Chondrocyte (in vitro differentiated cells): ENCODE data around the gene OTUD5. TPM values are rescaled to one million over a fixed set of nuclear protein-coding genes. Genes with fewer than 3 reads are reported as not detected.

ENCODE experiments used
- DNase-seq: peaks from one replicate; pipeline ENCODE4 v3.0.0; 2021; ENCODE audit warnings: mixed read lengths, low spot score
- H3K27ac Mint-ChIP-seq: one replicate; pipeline ENCODE4 v1.8.0; 2021; ENCODE audit warnings: mild to moderate bottlenecking, moderate library complexity, mixed read lengths; ENCODE audit not compliant: unreplicated experiment
- H3K27me3 Mint-ChIP-seq: 2 replicates; pipeline ENCODE4 v1.8.0; 2021; ENCODE audit warnings: low read depth, mixed read lengths
- H3K36me3 Mint-ChIP-seq: 2 replicates; pipeline ENCODE4 v1.8.0; 2021; ENCODE audit warnings: low read depth, mixed read lengths
- H3K4me1 Mint-ChIP-seq: 2 replicates; pipeline ENCODE4 v1.8.0; 2021; ENCODE audit warnings: low read depth, mild to moderate bottlenecking, mixed read lengths
- H3K4me3 Mint-ChIP-seq: one replicate; pipeline ENCODE4 v1.8.0; 2021; ENCODE audit warnings: mild to moderate bottlenecking, moderate library complexity, mixed read lengths; ENCODE audit not compliant: unreplicated experiment
- H3K9me3 Mint-ChIP-seq: 2 replicates; pipeline ENCODE4 v1.8.0; 2021; ENCODE audit warnings: low read depth, mixed read lengths
- total RNA-seq: library from RNA; stranded (reverse); gene quantifications from 3 replicates; pipeline ENCODE4 v1.2.1, GENCODE V29; 2021
- TF ChIP-seq, protein P1 (sequence below): fragments of 200-600 bp; sonication (generic); IDR thresholded peaks from 2 replicates; pipeline ENCODE4 v1.5.0; 2021; ENCODE audit warnings: antibody characterized with exemption, mild to moderate bottlenecking, moderate library complexity

Gene OTUD5
- total RNA-seq, 1 donor from 2014 or later = 47.4 TPM

GRCh38 chrX:48919360-48919841 lies 38.0 kb downstream of the OTUD5 start:
- Mint-ChIP-seq H3K4me3 (peak overlapping the region; percentile 75), H3K27me3 (no peaks in the 10 kb centered on the region), H3K27ac (peak overlapping the region; percentile 67), H3K9me3 (peaks cover 3% of the 10 kb centered on the region), H3K4me1 (peaks cover 33% of the 10 kb centered on the region), H3K36me3 (peaks cover 10% of the 10 kb centered on the region)
- TF ChIP-seq, protein P1, sequence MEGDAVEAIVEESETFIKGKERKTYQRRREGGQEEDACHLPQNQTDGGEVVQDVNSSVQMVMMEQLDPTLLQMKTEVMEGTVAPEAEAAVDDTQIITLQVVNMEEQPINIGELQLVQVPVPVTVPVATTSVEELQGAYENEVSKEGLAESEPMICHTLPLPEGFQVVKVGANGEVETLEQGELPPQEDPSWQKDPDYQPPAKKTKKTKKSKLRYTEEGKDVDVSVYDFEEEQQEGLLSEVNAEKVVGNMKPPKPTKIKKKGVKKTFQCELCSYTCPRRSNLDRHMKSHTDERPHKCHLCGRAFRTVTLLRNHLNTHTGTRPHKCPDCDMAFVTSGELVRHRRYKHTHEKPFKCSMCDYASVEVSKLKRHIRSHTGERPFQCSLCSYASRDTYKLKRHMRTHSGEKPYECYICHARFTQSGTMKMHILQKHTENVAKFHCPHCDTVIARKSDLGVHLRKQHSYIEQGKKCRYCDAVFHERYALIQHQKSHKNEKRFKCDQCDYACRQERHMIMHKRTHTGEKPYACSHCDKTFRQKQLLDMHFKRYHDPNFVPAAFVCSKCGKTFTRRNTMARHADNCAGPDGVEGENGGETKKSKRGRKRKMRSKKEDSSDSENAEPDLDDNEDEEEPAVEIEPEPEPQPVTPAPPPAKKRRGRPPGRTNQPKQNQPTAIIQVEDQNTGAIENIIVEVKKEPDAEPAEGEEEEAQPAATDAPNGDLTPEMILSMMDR = no peak
- DNase-seq = no peak

GRCh38 chrX:48918643-48919340 lies 38.6 kb downstream of the OTUD5 start, which contains the start of gene PIM2:
PIM2 (minus strand) TSS chrX:48919024; CDS start chrX:48918834, 190 bp downstream.
- Mint-ChIP-seq H3K4me3 (peak within 1 kb of the TSS; percentile 75), H3K9me3 (no peaks in the 10 kb centered on the region), H3K36me3 (peaks cover 7% of the 10 kb centered on the region), H3K27ac (peak within 1 kb of the TSS; percentile 85), H3K4me1 (peaks cover 33% of the 10 kb centered on the region), H3K27me3 (no peaks in the 10 kb centered on the region)
- no peak for DNase-seq
- TF ChIP-seq, protein P1 = peak; percentile 27

DNA sequence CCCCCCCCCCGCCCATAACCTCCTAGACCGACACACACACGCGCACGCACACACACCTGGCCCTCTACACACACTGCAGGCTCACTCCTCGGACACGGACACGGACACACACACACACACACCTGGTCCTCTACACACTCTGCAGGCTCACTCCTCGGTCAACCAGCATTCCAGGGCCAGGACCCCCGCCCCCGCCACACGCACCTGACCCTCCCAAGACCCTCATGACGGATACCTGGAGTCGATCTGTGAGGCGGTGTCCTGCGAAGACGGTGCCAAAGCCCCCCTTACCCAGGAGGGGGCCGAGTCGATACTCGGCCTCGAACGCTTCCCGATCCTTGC lies 39.1 kb downstream of the OTUD5 start:
- TF ChIP-seq, protein P1 = no peak
- Mint-ChIP-seq H3K27me3 (no peaks in the 10 kb centered on the region), H3K4me3 (peak overlapping the region; percentile 75), H3K36me3 (peaks cover 7% of the 10 kb centered on the region), H3K9me3 (no peaks in the 10 kb centered on the region), H3K27ac (peak overlapping the region; percentile 73), H3K4me1 (peaks cover 33% of the 10 kb centered on the region)
- DNase-seq = no peak

DNA sequence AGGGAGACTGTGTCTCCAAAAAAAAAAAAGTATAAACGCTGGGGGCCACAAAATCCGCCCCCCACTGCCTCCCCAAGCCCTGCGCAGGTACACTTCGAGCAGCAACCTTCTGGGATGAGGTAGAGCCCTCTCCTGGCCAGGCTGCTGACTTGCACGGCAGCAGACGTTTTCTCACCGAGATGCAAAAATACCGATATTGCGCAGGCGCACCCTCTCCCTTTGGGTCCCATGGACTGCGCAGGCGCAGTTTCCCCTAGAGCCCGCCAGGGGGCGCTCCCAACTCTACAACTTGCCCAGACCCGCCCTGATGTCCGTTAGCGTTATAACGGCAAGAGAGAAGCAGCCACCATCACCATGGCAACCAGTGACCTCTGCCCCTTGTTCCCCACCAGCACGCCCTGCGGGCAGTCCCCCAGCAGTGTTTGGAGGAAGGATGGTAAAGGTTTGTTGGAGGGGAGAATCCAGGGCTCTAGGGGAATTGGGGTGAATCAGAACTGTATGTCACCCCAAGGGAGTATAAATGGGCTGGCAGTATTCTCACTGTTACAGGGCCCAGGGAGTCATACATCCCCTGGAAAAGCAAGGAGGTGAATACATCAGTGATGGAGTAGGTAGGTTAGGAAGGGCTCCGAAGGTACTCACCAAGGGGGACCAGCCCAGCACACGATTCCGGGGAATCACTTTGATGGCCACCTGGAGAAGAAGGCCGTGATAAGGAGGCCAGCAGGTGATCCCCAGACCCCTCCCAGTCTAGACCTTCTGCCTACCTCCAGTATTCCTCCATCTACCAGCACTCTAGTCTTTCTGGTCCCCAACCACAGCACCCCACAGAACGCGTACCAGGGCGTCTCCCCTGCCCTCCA lies 40.0 kb downstream of the OTUD5 start:
- TF ChIP-seq, protein P1 = peak; percentile 89
- Mint-ChIP-seq H3K9me3 (no peaks in the 10 kb centered on the region), H3K4me1 (peaks cover 33% of the 10 kb centered on the region), H3K36me3 (peaks cover 5% of the 10 kb centered on the region), H3K4me3 (peak overlapping the region; percentile 75), H3K27ac (peak overlapping the region; percentile 85), H3K27me3 (no peaks in the 10 kb centered on the region)
- DNase-seq = no peak
